ENCODE data around the gene CLTB.

The CLTB gene

GRCh38 chr5:176381979-176382378 lies 34.4 kb downstream of the CLTB start:
- DNase-seq: no peak

- DNase-seq: no peak
Observed at GRCh38 chr5:176381423-176381822, 34.9 kb downstream of the CLTB start.

GRCh38 chr5:176379881-176380280 lies 36.5 kb downstream of the CLTB start:
- DNase-seq: no peak

- DNase-seq: no peak
Observed at GRCh38 chr5:176373100-176373818, 43.1 kb downstream of the CLTB start.

GRCh38 chr5:176371621-176372539 lies 44.5 kb downstream of the CLTB start:
- no peak for DNase-seq

GRCh38 chr5:176369934-176370711 lies 46.2 kb downstream of the CLTB start:
- DNase-seq: no peak

- no peak for DNase-seq
Observed at GRCh38 chr5:176368726-176369125, 47.6 kb downstream of the CLTB start.

GRCh38 chr5:176366232-176366894 lies 50.0 kb downstream of the CLTB start:
- no peak for DNase-seq

- peak; percentile 40 for DNase-seq
Observed at GRCh38 chr5:176365351-176366231, 50.7 kb downstream of the CLTB start, which contains the start of gene ARL10. ARL10 (plus strand) TSS chr5:176365487; CDS start chr5:176365564, 77 bp downstream.

GRCh38 chr5:176364765-176365350 lies 51.5 kb downstream of the CLTB start:
- no peak for DNase-seq

GRCh38 chr5:176362233-176362490 lies 54.2 kb downstream of the CLTB start:
- no peak for DNase-seq

- peak; percentile 94 for DNase-seq
Observed at GRCh38 chr5:176361437-176362232, 54.7 kb downstream of the CLTB start, which contains the start of gene KIAA1191. KIAA1191 (minus strand) TSS chr5:176361764; CDS start chr5:176359508, 2,256 bp downstream.

GRCh38 chr5:176360894-176361436 lies 55.4 kb downstream of the CLTB start:
- no peak for DNase-seq

GRCh38 chr5:176359658-176360057 lies 56.7 kb downstream of the CLTB start:
- DNase-seq: no peak

- no peak for DNase-seq
Observed at GRCh38 chr5:176356179-176356566, 60.2 kb downstream of the CLTB start.

GRCh38 chr5:176355400-176356178 lies 60.8 kb downstream of the CLTB start:
- DNase-seq: no peak

GRCh38 chr5:176353533-176353932 lies 62.8 kb downstream of the CLTB start:
- no peak for DNase-seq

GRCh38 chr5:176352116-176352878 lies 64.0 kb downstream of the CLTB start:
- no peak for DNase-seq

Data from T-helper 9 cell (primary cell).